HG03378 (cell line): ENCODE measurements around the gene OTOG.

Experiments used
- ATAC-seq: cut with Tn5 transposase; IDR thresholded peaks from one replicate; pipeline ENCODE4 v1.9.1; 2021; ENCODE audit warnings: mild to moderate bottlenecking, moderate library complexity; ENCODE audit not compliant: unreplicated experiment

The OTOG gene

DNA sequence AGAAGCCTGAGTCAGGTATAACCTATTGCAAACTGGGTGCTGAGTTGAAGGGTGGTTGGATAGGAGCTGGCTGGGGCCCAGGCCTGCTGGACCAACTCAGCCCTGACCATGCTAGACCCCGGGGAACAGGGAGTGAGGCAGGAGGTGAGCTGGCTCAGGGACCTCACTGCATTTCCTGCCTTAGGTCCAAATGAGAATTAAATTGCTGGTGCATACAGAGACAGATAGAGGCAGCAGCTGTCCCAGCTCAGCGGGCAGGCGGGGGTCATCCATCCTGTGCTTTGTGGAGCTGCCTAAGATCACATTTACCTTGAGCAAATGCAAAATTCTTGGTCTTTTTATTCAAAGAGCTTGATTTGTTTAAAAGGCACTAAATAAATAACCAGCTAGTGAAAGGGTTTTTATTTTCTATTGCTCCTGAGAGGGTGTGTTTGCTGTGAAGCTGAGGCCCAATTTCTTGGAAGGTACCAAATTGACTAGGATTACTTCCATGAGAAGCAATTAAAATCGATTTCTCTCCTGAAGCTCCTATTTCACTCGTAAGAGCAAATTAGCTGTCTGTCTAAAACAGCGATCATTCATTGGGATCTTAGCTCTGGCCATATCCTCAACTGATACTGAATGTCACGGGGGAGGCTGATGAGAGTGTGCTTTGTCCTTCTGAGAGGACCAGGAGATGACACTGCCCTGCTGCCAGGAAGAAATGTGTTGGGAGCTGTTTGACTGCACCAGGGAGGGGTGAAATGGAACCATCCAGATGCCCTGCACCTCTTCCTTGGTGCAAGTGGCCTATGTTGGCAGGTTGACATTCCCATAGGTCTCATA, 27.8 kb upstream of the OTOG start:
- no peak for ATAC-seq

DNA sequence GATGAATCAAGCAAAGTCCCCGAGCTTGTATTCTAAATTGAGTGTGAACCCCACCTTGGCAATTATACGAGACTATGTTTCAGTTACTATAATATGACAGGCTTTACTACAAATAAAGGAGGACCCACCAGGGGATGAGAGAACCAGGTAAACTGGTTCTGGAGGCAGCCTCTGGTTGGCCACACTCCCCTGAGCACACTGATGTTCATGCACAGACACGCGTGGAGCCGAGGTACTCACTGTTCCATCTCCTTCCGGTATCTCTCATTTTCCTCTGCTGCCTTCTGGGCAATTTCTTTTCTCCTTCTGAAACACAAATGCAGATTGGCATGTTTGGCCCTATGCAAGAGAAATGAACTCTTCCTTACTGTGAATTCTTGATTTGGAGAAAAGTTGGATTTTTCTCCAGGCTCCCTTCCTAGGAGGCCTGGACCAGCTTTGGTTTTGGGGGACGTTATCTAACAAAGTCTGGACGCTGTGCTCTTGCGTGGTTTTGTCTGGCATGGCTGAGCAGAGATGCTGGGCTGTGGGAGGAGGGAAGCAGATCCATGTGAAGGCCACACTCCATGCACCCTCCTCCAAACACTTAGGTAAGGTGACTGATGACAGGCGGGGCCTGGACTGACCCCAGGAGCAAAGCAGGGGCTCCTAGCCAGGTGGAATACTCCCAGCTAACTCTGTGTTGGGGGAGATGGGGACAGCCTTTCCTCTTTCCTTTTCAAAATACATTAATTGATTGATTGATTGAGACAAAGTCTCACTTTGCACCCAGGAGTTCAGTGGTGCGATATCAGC, 25.8 kb upstream of the OTOG start:
- ATAC-seq, result no peak

DNA sequence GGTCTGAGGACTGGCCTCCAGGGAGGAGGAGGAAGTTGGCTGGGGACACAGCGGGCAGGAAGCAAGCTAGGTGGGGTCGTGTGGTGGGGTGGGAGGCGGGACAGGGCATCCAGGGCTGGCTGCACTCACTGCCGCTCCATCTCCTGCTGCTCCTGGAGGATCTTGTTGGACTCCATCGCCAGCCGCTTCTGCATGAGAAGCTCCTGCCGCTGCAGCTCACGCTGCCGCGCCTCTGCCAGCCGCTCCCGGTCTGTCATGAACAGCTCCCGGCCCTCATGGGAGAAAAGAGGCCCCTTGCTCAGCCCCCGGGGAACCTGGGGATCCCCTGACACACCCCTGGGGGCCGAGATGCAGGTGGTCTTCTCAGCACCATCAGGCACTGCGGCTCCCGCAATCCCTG, 24.4 kb upstream of the OTOG start:
- ATAC-seq, result no peak

DNA sequence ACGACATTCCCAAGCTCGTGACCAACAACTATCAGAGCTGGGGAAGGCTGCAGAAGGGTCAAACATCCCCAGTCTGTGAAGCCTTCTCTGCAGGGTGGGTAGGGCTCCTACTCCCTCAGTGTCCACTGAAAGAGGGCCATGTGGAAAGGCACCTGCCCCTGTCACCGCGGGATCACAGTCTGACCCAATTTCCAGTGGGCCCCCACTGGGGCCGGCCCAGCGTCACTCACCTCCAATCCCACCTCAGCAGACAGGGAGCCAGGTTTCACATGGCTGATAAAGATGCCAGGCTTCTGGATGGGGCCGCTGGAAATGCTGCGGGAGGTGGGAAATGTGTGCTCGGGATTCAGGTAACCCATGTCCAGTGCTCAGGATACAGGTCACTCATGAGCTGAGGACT, 22.8 kb upstream of the OTOG start:
- no peak for ATAC-seq

DNA sequence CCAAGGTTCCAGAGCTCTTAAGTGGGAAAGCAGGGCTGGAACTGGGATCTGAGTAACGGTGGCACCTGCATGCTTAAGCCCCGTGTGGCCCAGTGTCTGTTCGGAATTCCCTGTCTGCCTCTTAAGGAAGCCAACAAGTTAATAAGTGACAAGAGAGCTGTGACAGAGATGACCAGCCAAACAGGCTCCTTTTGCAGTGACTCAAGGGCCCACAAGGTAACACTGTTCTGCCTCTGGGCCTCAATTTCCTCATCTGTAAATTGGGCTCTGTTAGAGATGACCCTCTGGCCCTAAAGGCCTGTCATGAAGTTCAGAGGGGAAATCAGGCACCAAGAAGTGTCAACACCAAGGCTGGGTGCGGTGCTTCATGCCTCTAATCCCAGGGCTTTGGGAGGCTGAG, 21.5 kb upstream of the OTOG start:
- no peak for ATAC-seq

DNA sequence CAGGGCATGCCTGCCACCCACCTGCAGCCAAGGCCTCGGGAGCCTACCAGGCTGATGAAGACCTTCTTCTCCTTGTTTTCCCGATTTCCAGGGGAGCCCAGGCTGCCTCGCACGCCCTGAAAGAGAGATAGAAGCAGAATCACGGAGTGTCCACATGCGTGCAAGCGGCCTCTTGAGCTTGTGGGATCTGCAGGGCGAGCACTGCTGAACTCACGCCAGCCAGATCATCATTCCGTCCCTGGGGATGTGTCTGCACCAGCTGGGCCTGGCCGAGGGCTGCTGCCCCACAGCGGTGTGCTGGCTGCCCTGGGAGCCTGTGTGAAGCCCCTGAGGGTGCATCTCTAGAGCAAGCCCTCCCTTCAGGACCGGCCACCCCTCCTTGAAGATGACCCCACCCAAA, 20.7 kb upstream of the OTOG start:
- ATAC-seq, result no peak

DNA sequence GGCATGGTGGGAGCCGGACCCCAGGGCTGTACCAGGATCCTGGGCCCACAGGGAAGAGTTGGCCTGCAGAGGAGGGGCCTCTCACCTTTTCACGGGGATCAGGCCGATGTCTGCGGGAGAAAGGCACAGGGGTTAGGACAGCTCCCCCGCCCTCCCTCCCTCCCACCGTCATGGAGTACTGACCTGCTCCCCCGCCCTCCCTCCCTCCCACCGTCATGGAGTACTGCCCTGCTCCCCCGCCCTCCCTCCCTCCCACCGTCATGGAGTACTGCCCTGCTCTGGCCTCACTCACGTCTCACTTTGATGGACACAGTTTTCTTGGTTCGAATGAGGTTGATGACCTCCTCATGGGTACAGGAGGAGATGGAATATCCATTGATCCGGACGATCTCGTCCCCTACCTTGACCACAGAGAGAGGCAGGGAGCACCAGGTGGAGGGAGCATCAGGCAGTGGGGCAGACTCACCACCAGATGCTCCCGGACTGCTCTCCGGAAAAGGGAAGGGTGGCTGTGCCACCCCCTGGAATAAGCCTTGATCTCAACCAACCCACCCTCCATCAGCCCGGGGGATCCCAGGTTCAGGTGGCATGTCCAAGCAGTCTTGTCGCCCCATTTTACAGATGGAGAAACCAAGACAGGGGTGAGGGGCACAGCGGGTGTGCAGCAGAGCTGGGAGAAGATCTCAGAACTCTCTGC, 20.0 kb upstream of the OTOG start:
- ATAC-seq, result no peak

DNA sequence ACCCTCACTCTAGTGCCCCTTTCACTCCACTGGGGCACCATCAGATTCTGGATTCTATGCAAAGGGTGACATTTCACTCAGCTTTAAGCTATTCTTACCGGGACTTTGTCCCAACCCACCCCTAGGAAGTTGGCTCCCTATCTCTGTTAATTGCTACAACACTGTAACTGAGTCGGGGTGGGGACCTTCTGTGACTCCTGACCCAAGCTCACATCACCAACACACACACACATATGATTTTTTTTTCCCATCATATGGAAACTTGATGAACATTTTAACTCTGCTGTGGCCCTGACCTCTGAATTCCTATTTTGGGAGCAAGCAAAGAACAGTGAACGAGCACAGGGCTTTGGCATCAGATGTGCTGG, 19.4 kb upstream of the OTOG start:
- ATAC-seq, result no peak

DNA sequence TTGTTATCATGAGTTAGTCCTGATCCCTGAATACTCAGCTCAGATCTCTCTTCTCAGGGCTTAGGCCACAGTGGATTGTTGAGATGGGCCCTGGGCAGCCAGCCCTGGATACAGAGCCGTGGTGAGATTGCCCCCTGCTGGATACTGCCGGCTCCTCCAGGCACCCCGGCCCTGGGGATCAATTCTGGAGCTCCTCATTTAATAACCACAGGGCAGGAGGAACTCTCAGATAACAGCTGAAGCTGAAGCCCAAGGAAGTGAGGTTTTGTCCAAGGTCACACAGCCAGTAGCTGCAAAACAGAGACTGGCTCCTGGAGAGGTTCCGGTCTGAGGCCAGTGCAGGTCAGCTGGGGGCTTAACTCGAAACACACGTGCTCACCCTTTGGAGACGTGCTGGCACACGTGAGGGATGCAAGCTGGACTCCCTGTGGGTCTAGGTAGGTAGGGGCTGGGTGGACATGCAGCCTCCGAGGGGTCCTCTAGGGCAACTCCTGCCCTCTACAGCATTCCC, 18.8 kb upstream of the OTOG start:
- ATAC-seq, result no peak

DNA sequence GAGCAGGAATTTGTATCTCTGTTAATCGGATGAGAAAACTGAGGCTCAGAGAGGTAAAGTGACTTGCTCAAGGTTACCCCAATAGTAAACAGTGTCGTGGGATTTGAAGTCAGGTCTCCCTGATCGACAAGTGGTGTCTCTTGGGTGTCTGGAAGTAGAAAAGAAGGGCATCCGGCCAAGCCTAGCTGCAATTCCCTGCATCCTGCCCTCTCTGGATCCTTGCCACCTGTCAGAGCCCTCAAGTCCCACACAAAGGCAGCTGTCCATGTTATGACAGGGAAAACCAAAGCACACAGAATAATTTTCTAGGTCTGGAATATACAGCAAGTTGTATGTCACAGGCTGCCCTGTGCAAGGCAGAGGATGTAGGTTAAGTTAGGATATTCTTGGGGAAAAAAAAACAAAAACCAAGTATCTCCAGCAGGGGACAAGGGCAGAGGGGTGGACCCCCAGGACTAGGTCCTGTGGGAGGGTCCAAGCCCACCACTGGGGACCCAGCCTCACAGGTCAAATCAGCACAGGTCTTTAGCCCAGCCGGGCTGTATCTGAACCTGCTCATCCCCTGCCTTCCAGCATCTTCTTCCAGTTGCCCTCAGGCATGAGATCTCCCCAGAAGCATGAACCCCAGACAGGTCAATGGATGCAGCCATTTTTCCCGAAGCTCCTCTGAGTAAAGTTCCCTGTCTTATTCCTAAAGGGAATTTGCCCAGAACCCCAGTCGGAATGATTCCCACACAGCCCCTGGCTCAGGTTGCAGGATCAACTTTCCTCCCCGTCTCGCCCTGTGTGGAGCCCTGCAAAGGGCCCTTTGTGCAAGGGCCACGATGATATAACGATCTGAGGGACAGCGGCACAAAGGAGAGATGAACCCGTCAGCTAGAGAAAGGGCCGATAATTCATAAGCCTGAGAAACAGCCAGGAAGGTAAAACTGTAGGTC, 17.9 kb upstream of the OTOG start:
- no peak for ATAC-seq

DNA sequence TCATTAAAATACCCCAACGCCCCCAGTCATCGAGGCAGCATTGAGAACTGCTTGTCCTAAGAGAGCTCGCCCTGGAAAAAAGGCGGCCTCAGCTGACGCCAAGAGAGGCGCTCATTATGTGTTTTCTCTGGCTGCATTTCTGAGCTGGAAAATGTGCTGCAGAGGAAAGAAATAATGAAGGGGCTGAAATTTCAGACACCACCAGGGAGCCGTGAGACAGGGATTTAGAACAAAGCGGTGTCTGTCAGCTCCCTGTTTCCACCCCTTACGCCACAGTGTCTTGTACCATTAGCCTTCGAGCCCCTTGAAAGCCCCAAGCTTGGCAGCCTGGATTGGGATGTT, 17.2 kb upstream of the OTOG start:
- ATAC-seq, result no peak

DNA sequence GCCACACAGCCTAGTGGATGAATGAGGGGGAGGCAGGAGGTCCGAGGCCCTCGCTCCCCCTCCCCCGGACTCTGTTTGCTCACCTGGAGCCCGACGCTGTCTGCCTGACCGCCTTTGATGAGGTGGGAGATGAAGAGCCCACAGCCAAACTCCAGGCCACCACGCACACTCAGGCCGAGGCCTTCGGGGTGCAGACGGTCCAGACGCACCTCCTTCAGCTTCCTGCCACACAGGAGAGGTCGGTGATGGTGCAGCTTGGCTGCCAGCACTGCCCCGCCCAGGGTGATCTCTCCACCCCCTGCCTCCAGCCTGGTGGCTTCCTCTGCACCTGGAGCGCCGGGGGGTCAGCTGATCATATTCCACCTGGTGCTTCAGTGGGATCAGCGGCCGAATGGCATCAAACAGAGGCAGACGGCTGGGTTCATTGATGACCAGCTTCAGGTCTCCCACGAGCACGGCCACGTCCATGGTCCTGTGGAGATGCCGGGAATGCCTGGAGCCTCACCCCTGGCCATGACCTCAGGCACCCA, 15.9 kb upstream of the OTOG start:
- no peak for ATAC-seq

DNA sequence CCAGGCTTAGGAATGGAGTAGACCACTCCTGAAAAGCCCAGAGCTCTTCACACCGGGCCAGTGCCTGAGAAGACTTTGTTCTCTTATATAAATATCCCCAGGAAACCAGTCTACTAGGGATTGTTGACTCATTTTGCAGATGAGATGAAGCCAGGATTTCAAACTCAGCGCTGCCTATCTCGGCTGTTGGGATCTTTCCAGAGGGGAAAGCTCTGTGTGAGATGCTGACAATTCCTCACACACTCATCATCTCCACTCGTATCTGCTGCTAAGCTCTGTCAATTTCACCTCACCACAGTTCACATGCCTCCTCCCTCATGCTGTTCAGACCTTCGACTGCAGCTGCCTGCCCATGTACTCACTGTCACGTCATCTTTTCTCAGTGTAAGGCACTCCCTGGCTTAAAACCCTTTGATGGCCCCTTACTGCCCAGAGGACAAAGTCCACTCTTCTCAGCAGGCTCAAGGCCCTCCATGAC, 15.4 kb upstream of the OTOG start:
- ATAC-seq, result no peak

DNA sequence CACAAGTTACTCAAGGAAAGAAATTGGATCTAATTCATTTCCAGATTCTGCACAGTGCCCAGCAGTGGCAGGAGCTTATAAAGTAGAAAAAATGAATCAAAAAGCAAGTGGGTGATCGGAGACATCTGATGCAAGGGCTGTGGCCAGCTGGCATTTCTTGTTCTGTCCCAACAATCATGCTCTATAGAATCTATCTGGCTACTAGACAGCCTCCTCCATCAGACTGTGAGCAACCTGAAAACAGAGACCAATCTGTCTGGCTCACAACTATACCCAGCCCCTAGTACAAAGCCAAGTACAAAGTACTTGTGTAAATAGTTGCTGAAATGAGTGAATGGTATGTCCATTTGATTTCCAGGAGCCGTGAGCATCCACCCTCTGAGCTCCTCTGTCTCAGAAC, 14.3 kb upstream of the OTOG start:
- no peak for ATAC-seq

DNA sequence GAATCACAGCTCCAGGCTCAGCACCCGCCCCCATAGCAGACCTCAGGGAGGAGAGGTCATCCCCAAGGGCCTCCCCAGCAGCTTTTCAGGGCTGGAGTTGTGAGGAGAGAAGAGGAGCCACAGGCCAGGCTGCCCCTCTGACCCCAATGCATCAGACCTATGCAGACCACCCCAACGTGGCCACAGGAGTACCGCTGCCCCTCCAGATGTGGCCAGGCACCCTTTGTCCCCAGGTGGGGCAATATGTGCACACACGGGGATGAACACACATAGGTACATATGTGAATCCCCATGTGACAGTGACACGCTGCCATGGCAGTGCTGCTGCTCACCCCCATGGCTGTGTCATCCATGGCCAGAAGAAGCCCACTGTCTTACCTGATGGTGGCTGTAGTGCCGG, 13.7 kb upstream of the OTOG start:
- no peak for ATAC-seq

DNA sequence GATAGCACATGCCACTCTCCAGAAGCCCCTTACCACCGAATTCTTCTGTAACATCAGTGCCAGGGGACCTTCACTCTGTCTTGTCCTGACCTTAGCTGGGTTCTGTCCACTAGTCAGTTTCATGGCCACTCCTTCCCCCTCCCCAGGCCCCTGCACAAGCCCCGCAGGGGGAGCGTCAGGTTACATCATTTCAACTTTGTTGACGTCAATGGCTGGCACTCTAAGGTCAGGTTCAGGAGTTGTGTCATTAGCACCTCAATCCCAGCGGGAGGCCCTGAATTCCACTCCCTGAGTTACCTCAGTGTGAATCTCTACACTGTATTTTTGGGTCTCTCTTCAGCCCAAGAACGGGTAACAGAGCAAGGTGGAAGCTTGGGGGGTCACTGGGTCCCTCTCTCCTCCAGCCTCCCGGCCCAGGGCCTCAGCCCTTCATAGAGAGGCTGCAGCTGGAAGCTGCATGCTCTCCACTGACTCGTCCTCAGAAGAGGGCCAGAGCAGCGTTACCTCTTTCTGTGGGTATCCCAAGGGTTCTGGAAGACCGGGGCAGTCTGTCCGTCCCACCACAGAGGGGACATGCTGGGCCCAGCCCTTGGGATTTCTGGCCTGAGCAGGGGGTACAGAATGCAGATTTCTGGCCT, 13.2 kb upstream of the OTOG start:
- no peak for ATAC-seq

DNA sequence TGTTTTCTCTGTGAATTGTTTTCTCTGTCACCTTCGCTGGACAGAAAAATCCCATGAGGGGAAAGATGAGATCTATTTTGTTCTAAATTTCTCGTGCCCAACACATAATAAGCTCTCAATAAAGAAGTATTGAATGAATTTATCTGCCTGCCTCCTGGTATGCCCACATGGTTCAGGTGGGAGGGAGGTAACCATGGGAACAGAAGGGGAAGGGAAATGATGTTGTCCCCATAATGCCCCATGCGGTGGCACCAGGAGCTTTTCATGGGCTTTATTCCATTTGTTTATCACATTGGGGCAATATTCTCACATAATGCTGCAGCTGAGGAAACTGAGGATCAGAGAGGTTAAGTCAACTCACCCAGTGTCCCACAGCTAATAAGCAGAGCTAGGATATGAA, 11.6 kb upstream of the OTOG start:
- no peak for ATAC-seq

DNA sequence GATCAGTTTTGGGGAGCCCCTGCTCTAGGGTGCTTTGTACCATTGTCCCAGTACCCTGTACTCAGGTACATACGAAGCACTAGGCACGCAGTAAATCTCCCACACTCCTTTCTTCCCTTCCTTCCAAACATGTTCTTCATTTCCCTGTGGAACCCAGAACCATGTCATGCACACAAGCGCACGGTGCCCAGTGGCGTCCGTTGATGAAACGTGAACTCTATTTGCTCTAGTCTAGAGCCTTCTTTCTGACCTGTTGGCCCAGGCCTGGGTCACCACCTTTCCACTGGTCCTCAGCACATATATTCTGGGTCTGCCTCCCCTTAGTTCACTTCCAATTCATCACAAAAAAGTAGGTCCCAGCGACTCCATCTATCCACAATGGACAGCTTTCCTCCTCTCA, 9.8 kb upstream of the OTOG start:
- ATAC-seq, result no peak

DNA sequence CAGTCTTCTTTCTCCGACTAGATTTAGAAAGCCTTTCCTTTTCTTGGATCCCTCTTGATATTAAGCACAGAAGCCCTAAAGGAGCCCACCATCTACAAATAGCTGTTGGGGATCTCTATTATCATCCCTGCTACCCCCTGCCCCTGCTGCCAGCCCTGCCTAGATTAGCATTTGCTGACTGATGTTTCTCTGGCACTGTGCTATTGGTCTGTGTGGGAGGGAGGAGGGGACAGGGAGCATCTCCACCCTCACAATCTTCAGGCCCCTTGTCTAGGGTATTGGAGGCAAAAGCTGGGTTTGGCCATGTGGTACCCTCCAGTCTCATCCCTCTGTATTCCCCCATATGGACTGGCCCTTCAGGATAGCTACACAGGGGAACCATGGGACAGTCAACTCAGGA, 9.0 kb upstream of the OTOG start:
- ATAC-seq, result no peak

DNA sequence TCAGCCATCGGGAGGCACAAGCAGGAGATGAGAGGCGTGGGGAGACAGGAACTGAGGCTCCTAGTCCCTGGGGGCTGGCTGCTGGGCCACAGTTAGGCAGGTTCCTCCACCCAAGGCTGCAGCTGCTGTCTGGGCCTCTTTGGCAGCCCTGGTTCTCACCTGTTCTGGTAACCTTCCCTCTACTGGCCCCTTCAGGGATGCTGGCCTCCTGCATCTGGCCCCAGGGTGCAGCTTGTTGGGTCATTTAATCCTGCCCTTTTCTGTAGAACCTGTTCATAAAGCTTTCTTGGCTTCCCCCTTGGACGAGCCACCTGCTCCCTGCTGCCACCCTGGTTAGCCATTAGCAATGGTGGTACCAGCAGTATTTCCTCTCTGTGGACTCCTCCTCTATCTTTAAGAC, 8.3 kb upstream of the OTOG start:
- ATAC-seq, result no peak
